GM12801 (cell line): Measurements from ENCODE around the gene TIMM22.

Experiments
- CTCF ChIP-seq: IDR thresholded peaks from one replicate; pipeline ENCODE4 v1.5.1; 2011; ENCODE audit warnings: control low read depth; ENCODE audit not compliant: insufficient read length; ENCODE audit errors: extremely low read depth

Gene TIMM22

GRCh38 chr17:1001640-1002411 lies 4.9 kb downstream of the TIMM22 start:
- TF ChIP-seq CTCF = no peak

GRCh38 chr17:1002412-1002753 lies 5.5 kb downstream of the TIMM22 start:
- TF ChIP-seq CTCF = no peak

- no peak for TF ChIP-seq CTCF
Measured at GRCh38 chr17:1002771-1003555, 6.0 kb downstream of the TIMM22 start.

GRCh38 chr17:1003633-1003971 lies 6.7 kb downstream of the TIMM22 start:
- no peak for TF ChIP-seq CTCF

GRCh38 chr17:1003972-1004768 lies 7.2 kb downstream of the TIMM22 start:
- no peak for TF ChIP-seq CTCF

- TF ChIP-seq CTCF = no peak
Measured at GRCh38 chr17:1004769-1005295, 7.9 kb downstream of the TIMM22 start.

- TF ChIP-seq CTCF = no peak
Measured at GRCh38 chr17:1005361-1005946, 8.5 kb downstream of the TIMM22 start.
